HG02571 (cell line): ENCODE data around the gene GLI3.

Experiments used
- ATAC-seq: cut with Tn5 transposase; IDR thresholded peaks from one replicate; pipeline ENCODE4 v1.9.1; 2021; ENCODE audit warnings: mild to moderate bottlenecking, moderate library complexity; ENCODE audit not compliant: unreplicated experiment

Gene GLI3

GRCh38 chr7:42012313-42012712, 224.7 kb downstream of the GLI3 start:
- ATAC-seq: no peak

- no peak for ATAC-seq
Measured at GRCh38 chr7:42011846-42012245, 225.2 kb downstream of the GLI3 start.

GRCh38 chr7:42010751-42011150, 226.3 kb downstream of the GLI3 start:
- no peak for ATAC-seq

- ATAC-seq: no peak
Measured at GRCh38 chr7:42006801-42007513, 230.1 kb downstream of the GLI3 start.

- ATAC-seq: no peak
Measured at GRCh38 chr7:42002654-42003053, 234.4 kb downstream of the GLI3 start.

- ATAC-seq: no peak
Measured at GRCh38 chr7:41999736-42000283, 237.2 kb downstream of the GLI3 start.

GRCh38 chr7:41998041-41998440, 239.0 kb downstream of the GLI3 start:
- ATAC-seq: no peak

GRCh38 chr7:41997151-41997550, 239.9 kb downstream of the GLI3 start:
- ATAC-seq: no peak

GRCh38 chr7:41996381-41997035, 240.5 kb downstream of the GLI3 start:
- ATAC-seq: no peak

- ATAC-seq: no peak
Measured at GRCh38 chr7:41995632-41996271, 241.3 kb downstream of the GLI3 start.

GRCh38 chr7:41994746-41995110, 242.3 kb downstream of the GLI3 start:
- ATAC-seq: no peak

GRCh38 chr7:41994036-41994745, 242.8 kb downstream of the GLI3 start:
- no peak for ATAC-seq

- no peak for ATAC-seq
Measured at GRCh38 chr7:41992881-41993867, 243.8 kb downstream of the GLI3 start.

GRCh38 chr7:41984888-41985287, 252.1 kb downstream of the GLI3 start:
- no peak for ATAC-seq

GRCh38 chr7:41981046-41982040, 255.7 kb downstream of the GLI3 start:
- ATAC-seq: no peak

GRCh38 chr7:41979834-41980307, 257.1 kb downstream of the GLI3 start:
- no peak for ATAC-seq

GRCh38 chr7:41978858-41979257, 258.2 kb downstream of the GLI3 start:
- ATAC-seq: no peak

- ATAC-seq: no peak
Measured at GRCh38 chr7:41977661-41978060, 259.3 kb downstream of the GLI3 start.

- ATAC-seq: no peak
Measured at GRCh38 chr7:41977151-41977651, 259.8 kb downstream of the GLI3 start.
